GM10266 (cell line): ENCODE results near the gene SLC25A10.

ENCODE experiments used
- DNase-seq: peaks from one replicate; pipeline ENCODE4 v3.0.0; 2012; ENCODE audit errors: extremely low spot score
- CTCF ChIP-seq: IDR thresholded peaks from 2 replicates; pipeline ENCODE4 v1.5.1; 2012; ENCODE audit warnings: mild to moderate bottlenecking, low read depth; ENCODE audit not compliant: control insufficient read depth, insufficient read depth; ENCODE audit errors: missing control alignments

SLC25A10 gene

GRCh38 chr17:81707725-81708646, 4.1 kb upstream of the SLC25A10 start:
- no peak for TF ChIP-seq CTCF
- no peak for DNase-seq

- no peak for DNase-seq
Measured at GRCh38 chr17:81708739-81709185, 3.3 kb upstream of the SLC25A10 start.

GRCh38 chr17:81710514-81711308, 1.4 kb upstream of the SLC25A10 start:
- DNase-seq = no peak

More at GRCh38 chr17:81708739-81709185, 3.3 kb upstream of the SLC25A10 start:
- TF ChIP-seq CTCF = no peak

GRCh38 chr17:81712468-81713003, 452 bp downstream of the SLC25A10 start:
- peak; percentile 77 for DNase-seq
- peak; percentile 39 for TF ChIP-seq CTCF

More at GRCh38 chr17:81710514-81711308, 1.4 kb upstream of the SLC25A10 start:
- TF ChIP-seq CTCF = no peak

- no peak for TF ChIP-seq CTCF
- no peak for DNase-seq
Measured at GRCh38 chr17:81713004-81713555, 996 bp downstream of the SLC25A10 start.

- no peak for DNase-seq
- no peak for TF ChIP-seq CTCF
Measured at GRCh38 chr17:81713556-81714411, 1.7 kb downstream of the SLC25A10 start.
